HG03045 (cell line): Measurements from ENCODE around the gene NEFH.

Source experiments
- ATAC-seq: cut with Tn5 transposase; IDR thresholded peaks from one replicate; pipeline ENCODE4 v1.9.1; 2021; ENCODE audit warnings: mild to moderate bottlenecking, moderate library complexity; ENCODE audit not compliant: unreplicated experiment

The NEFH gene

GRCh38 chr22:29539105-29539504 is 59.1 kb downstream of the NEFH start:
- no peak for ATAC-seq
